Thyroid gland (tissue), 4 donors: ENCODE data around the gene COL4A4. TPM values are rescaled to one million over a fixed set of nuclear protein-coding genes. Genes with fewer than 3 reads are reported as not detected.

Source experiments
- DNase-seq, 2 donors: peaks; one replicate each; pipeline ENCODE4 v3.0.0-alpha.2; 2019
- H3K27ac ChIP-seq, 3 donors: fragments of 200-600 bp; sonication (generic); 1 replicate in 2 of 3; 2 replicates in 1 of 3; pipeline ENCODE4 v1.5.1; 2016 to 2019; ENCODE audit warnings: mild to moderate bottlenecking in 1 of 3, moderate library complexity in 1 of 3
- H3K27me3 ChIP-seq: fragments of 200-600 bp; sonication (generic); one replicate; pipeline ENCODE4 v1.5.1; 2019
- H3K36me3 ChIP-seq, 2 donors: fragments of 200-600 bp; sonication (generic); one replicate each; pipeline ENCODE4 v1.5.1; 2016 to 2019
- H3K4me1 ChIP-seq, 2 donors: fragments of 200-600 bp; sonication (generic); one replicate each; pipeline ENCODE4 v1.5.1; 2017 to 2019
- H3K4me3 ChIP-seq, 3 donors: fragments of 200-600 bp; sonication (generic); replicated peaks in 1 of 3; 1 replicate in 2 of 3; 2 replicates in 1 of 3; pipeline ENCODE4 v1.5.1; 2016; ENCODE audit warnings: mild to moderate bottlenecking in 1 of 3
- H3K9me3 ChIP-seq: fragments of 200-600 bp; sonication (generic); one replicate; pipeline ENCODE4 v1.5.1; 2017
- POLR2A ChIP-seq, 2 donors: fragments of 450-650 bp; IDR thresholded peaks; one replicate each; pipeline ENCODE4 v1.6.1; 2017; ENCODE audit warnings: antibody characterized with exemption in 2 of 2, mild to moderate bottlenecking in 2 of 2, moderate library complexity in 1 of 2
- WGBS, 2 donors: methylation state at CpG; one replicate each; pipeline ENCODE4 v1.1.5; 2017; 5-methylcytosine and 5-hydroxymethylcytosine counted together
- intact Hi-C: fragments of 100-400 bp; cut with DNase I; formaldehyde crosslinking; loops from one replicate; pipeline ENCODE4 v1.15.1; 2023
- small RNA-seq: library from RNA; depleted of rRNA; stranded (forward); fragments of <200 nt; gene quantifications from one replicate; pipeline ENCODE3, GENCODE V24; 2016
- total RNA-seq, 4 donors: library from RNA; depleted of rRNA; stranded (reverse); fragments of >200 nt; gene quantifications; one replicate each; pipeline ENCODE4 v1.2.3, GENCODE V29; 2016
- TF ChIP-seq, protein P1 (sequence below), 6 experiments: fragments of 200-600 bp in 3 of 6; fragments of 450-650 bp in 3 of 6; sonication (generic) in 3 of 6; IDR thresholded peaks; one replicate each; pipeline ENCODE4 v1.5.1; 2016 to 2019; ENCODE audit warnings: antibody characterized with exemption in 6 of 6, mild to moderate bottlenecking in 2 of 6, inconsistent platforms in 1 of 6, moderate library complexity in 1 of 6

The COL4A4 gene
- total RNA-seq, 4 donors from 2014 or later = 16.5 to 41.7 (median 34.2) TPM

DNA sequence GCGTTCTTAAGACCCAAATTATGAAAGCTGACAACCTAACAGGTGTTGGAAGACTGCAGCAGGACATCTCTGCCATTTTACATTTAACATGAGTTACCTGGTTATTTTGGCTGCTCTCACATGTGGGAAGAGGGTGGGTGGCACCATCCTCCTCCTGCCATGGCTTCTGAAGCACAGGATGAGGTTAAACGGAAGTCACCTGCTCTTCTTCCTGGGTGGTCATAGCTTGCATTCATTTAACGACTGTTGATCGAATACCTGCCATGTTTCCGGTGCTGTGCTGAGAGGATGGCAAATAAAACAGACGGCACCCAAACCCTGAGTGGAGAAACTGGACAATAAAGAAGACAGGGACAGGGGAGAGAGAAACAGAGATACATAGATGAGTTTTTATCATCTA, 210.2 kb downstream of the COL4A4 start:
- intact Hi-C loops = no loop called here
- no peak for TF ChIP-seq POLR2A (IDR thresholded peaks at IDR 0.05)
- TF ChIP-seq, protein P1, sequence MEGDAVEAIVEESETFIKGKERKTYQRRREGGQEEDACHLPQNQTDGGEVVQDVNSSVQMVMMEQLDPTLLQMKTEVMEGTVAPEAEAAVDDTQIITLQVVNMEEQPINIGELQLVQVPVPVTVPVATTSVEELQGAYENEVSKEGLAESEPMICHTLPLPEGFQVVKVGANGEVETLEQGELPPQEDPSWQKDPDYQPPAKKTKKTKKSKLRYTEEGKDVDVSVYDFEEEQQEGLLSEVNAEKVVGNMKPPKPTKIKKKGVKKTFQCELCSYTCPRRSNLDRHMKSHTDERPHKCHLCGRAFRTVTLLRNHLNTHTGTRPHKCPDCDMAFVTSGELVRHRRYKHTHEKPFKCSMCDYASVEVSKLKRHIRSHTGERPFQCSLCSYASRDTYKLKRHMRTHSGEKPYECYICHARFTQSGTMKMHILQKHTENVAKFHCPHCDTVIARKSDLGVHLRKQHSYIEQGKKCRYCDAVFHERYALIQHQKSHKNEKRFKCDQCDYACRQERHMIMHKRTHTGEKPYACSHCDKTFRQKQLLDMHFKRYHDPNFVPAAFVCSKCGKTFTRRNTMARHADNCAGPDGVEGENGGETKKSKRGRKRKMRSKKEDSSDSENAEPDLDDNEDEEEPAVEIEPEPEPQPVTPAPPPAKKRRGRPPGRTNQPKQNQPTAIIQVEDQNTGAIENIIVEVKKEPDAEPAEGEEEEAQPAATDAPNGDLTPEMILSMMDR (IDR thresholded peaks at IDR 0.05) = no peak
- Histone ChIP-seq H3K36me3 (no peaks in the 10 kb centered on the region), H3K4me3 (no peak overlapping the region), H3K27ac (no peak overlapping the region), H3K9me3 (no peaks in the 10 kb centered on the region), H3K27me3 (no peaks in the 10 kb centered on the region), H3K4me1 (no peaks in the 10 kb centered on the region)
- WGBS, 2 donors = 92 to 98% methylated on average over 6 of the region's 6 CpGs
- DNase-seq = no peak

DNA sequence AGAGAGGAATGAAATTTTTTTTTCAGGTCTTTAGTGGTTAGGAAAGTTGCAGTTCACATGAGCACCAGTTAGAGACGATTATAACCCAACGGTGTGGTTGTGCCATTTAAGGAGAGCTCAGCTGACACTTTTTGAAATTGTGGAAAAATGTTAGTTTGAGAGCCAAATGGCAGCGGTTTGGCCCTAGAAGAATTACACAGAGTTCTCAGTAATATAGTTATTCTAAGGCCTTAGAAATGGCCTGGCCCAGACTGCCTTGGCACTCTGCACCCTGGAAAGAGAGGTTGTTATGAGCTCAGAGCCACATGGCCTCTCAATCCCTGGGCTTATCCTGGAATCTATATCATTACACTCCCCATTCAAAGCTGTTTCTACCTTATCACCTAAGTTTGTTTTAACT, 210.8 kb downstream of the COL4A4 start:
- TF ChIP-seq, protein P1 (IDR thresholded peaks at IDR 0.05) = no peak
- TF ChIP-seq POLR2A (IDR thresholded peaks at IDR 0.05) = no peak
- 82 to 83% methylated on average over 3 of the region's 3 CpGs for WGBS, 2 donors
- Histone ChIP-seq H3K4me1 (no peaks in the 10 kb centered on the region), H3K36me3 (no peaks in the 10 kb centered on the region), H3K9me3 (no peaks in the 10 kb centered on the region), H3K27ac (no peak overlapping the region), H3K4me3 (no peak overlapping the region), H3K27me3 (no peaks in the 10 kb centered on the region)
- DNase-seq = no peak
- intact Hi-C loops = no loop called here

Small RNA genes lying within 50 kb of the gene (small RNA-seq; reads per million reads assigned to genes)
- not detected for gene RF00554

Other genes with a start within 250 kb of the COL4A4 start
- 10 to 100 TPM; 59.7 to 86.5 (median 66.9) TPM for gene COL4A3, start 419 bp upstream of the COL4A4 start, total RNA-seq
- 100 to 1,000 TPM in 2 of 4 donors, 10 to 100 TPM in 2; 78.3 to 134 (median 99.7) TPM for gene MFF, start 161.0 kb upstream of the COL4A4 start, total RNA-seq
- not detected for gene TM4SF20, start 215.1 kb upstream of the COL4A4 start, total RNA-seq
- not detected for gene SCYGR1, start 223.7 kb upstream of the COL4A4 start, total RNA-seq